Activated CD4-positive, alpha-beta T cell treated with anti-CD3 and anti-CD28 coated beads for 4 hours (primary cell): ENCODE data around the gene DUOXA1.
"Not testable (repeated sequence)": the region's sequence is repeated elsewhere in the genome, so short reads cannot be mapped to it uniquely, and the experiment has no call there.

ENCODE experiments used
- DNase-seq, 2 donors: peaks; one replicate each; pipeline ENCODE4 v3.0.0-alpha.2; 2020

DUOXA1 gene

GRCh38 chr15:45150481-45150880 is 20.8 kb upstream of the DUOXA1 start:
- no peak for DNase-seq

GRCh38 chr15:45149060-45149459 is 19.4 kb upstream of the DUOXA1 start:
- no peak for DNase-seq

GRCh38 chr15:45148076-45149059 is 18.7 kb upstream of the DUOXA1 start:
- no peak for DNase-seq

GRCh38 chr15:45147606-45148005 is 17.9 kb upstream of the DUOXA1 start:
- DNase-seq, result no peak

- DNase-seq, result no peak
These were observed 16.7 kb upstream of the DUOXA1 start for GRCh38 chr15:45146405-45146804.

- no peak for DNase-seq
These were observed 15.1 kb upstream of the DUOXA1 start for GRCh38 chr15:45144775-45145174.

- DNase-seq, result no peak
These were observed 14.3 kb upstream of the DUOXA1 start for GRCh38 chr15:45143946-45144345.

- no peak for DNase-seq
These were observed 13.4 kb upstream of the DUOXA1 start for GRCh38 chr15:45143056-45143455.

GRCh38 chr15:45141386-45141785 is 11.7 kb upstream of the DUOXA1 start:
- DNase-seq, result no peak

- no peak for DNase-seq
These were observed 11.0 kb upstream of the DUOXA1 start for GRCh38 chr15:45140557-45141250.

GRCh38 chr15:45139770-45140169 is 10.1 kb upstream of the DUOXA1 start:
- no peak for DNase-seq

- DNase-seq, result no peak
These were observed 9.4 kb upstream of the DUOXA1 start for GRCh38 chr15:45138814-45139765.

GRCh38 chr15:45137703-45138102 is 8.0 kb upstream of the DUOXA1 start:
- DNase-seq, result no peak

GRCh38 chr15:45136378-45136764 is 6.7 kb upstream of the DUOXA1 start:
- DNase-seq, result peak in 1 of 2 donors; percentile 18

- DNase-seq, result not testable (repeated sequence)
These were observed 6.2 kb upstream of the DUOXA1 start for GRCh38 chr15:45135705-45136377.

GRCh38 chr15:45134682-45135604 is 5.3 kb upstream of the DUOXA1 start:
- peak in 1 of 2 donors; percentile 26 for DNase-seq

- no peak for DNase-seq
These were observed 4.4 kb upstream of the DUOXA1 start for GRCh38 chr15:45134046-45134445.

GRCh38 chr15:45133561-45133920 is 3.9 kb upstream of the DUOXA1 start:
- DNase-seq, result no peak

GRCh38 chr15:45132844-45133560 is 3.3 kb upstream of the DUOXA1 start:
- DNase-seq, result no peak

- no peak for DNase-seq
These were observed 1.8 kb upstream of the DUOXA1 start for GRCh38 chr15:45131510-45131909.
